ENCODE results near the gene TPM4. TPM values are rescaled to one million over a fixed set of nuclear protein-coding genes. Genes with fewer than 3 reads are reported as not detected.
"Not testable (repeated sequence)": the region's sequence is repeated elsewhere in the genome, so short reads cannot be mapped to it uniquely, and the experiment has no call there.

The TPM4 gene
- total RNA-seq, 1 donor from 2014 or later, result 543 TPM

DNA sequence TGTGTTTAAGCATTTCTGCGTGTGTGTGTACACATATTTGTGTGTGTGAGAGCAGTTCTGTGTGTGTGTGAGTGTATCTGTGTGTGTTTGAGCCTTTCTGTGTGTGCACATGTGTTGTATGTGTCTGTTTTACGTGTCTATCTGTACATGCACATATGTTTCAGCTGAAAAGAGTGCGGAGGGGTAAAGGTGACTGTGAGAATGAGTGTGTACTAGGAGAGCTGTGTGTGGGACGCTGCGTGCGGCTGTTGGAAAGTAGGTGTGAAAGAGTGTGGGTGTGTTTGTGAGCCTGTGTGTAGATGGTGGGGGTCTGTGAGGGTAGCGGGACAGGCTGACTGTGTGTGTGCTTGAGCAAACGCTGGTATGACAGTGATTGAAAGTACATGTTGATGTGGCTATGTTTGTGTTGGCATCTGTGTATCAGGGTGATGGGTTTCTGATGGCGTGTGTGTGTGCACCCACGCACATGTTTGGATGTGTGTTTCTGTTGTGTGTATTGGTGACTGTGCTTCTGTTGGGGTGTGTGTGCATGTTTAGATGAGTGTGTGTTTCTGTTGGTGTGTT is 7.5 kb upstream of the TPM4 start:
- DNase-seq (ENCODE audit: low spot score), result no peak
- intact Hi-C loops (cut with DNase I), result no loop called here
- no peak for ATAC-seq

DNA sequence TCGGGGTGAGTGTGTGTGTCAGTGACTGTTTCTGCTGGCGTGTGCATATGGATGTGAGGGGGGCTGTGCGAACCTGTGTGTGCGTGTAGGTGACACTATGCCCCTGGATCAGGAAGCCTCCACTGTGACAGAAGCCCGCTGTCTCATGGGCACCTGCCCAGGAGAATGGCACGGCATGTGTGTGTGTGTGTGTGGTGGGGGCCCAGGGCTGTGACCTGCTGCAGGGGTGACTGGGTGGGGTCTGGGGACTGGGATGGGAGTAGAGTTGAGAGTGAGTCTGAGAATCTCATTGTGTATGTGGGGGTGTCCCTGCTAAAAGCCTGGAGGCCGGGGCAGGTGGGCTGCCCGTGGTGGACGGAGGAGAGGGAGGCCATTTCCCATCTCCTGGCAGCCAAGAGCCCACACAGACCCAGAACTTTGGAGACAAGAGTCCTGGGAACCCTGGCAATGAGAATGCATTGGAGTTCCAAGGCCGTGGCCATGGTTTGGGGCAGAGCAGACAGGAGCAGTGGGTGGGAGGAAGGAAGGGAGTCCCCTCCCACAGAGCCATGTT is 6.4 kb upstream of the TPM4 start:
- ATAC-seq (no peak), DNase-seq (ENCODE audit: low spot score) (no peak)
- intact Hi-C loops (cut with DNase I), result loop anchor here (5.0 kb wide), 1 partner anchor 47 kb away; no protein-coding TSS in a partner anchor

DNA sequence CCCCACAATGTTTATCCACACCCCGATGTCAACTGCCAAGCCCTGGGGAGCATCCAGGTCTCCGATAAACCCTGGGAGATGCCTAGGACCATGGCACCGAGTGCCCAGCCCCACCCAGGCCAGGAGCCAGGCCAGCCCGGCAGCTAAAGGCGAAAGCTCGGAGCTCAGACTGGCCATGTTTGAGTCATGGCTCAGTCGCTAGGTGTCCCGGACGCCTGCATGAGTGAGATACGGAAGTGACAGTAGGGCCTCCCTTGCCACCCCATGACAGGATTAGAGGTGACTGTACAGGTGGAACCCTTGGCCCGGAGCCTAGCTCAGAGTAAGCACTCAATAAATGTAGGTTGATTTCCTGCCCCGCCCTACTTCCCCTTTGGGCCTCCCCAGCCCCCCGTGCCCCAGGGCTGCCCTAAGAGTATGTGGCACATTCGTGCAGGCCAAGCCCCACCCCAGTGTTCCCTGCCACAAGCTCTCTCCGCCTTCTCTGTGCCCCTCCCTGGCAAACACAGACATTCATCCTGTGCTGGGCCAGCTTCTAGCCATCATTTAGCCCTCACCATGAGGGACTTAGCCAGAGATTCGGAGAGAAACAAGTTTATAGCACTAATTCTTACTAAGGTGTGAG is 5.8 kb upstream of the TPM4 start:
- no peak for DNase-seq (ENCODE audit: low spot score)
- peak; percentile 26 for ATAC-seq
- intact Hi-C loops (cut with DNase I), result loop anchor here (5.0 kb wide), 1 partner anchor 47 kb away; no protein-coding TSS in a partner anchor

DNA sequence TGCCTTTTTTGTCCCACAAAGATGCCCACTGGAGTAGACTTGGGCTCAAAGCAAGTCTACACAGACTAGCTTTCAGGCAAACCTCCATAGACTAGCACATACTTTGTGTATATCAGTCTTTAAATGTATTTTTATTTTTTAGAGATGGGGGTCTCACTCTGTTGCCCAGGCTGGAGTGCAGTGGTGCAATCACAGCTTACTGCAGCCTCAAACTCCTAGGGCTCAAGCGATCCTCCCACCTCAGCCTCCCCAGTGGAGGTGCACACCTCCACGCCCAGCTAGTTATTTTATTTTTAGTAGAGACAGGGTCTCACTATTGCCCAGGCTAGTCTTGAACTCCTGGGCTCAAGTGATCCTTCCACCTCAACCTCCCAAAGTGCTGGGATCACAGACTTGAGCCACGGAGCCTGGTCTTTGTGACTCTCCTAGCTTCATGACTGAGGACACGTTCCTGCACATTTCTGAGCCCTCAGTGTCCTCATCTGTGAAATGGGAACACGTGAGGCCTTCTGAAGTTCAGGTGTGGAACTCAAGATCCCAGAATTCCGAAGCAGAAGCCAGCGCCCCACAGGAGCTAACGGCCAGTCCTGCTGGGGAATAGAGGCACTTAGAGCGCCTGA is 5.1 kb upstream of the TPM4 start:
- no peak for ATAC-seq
- intact Hi-C loops (cut with DNase I), result loop anchor here (5.0 kb wide), 1 partner anchor 46 kb away; no protein-coding TSS in a partner anchor
- DNase-seq (ENCODE audit: low spot score), result no peak

DNA sequence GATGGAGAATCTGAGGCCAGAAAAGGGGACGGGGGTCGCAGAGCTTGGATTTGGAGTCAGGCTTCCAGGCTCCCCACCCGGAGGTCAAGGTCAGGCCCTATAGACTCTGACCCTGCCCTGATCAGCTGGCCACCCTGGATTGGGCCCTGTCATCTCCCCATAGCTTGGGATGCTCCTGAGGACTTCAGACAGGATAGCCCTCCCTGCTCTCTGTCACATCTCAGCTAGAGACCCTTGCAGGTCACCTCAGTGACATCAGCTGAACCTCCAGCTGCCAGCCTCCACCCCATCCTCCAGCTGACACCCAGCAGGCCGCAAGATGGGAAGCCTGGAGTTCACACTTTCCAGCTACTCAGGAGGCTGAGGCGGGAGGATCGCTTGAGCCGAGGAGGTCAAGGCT is 2.8 kb upstream of the TPM4 start:
- DNase-seq (ENCODE audit: low spot score), result peak; percentile 47
- intact Hi-C loops (cut with DNase I), result loop anchor here (5.0 kb wide), 1 partner anchor 44 kb away; no protein-coding TSS in a partner anchor

DNA sequence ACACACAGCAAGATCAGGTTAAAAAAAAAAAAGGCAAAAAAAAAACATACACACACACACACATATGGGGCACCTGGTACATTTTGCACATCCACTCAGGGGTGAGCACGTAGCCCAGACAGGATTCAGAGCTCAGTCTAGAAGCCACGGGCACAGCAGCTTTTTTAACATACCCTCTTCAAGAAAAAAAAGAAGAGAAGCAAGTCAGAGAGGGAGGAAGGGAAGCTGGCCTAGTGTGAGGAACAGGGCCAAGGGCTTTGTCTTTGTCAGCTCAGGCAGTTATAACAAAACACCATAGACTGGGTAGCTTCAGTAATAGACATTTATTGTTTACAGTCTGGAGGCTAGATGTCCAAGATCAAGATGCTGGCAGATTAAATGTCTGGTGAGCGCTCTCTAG is 2.3 kb upstream of the TPM4 start:
- ATAC-seq (no peak), DNase-seq (ENCODE audit: low spot score) (peak; percentile 50)
- intact Hi-C loops (cut with DNase I), result loop anchor here (5.0 kb wide), 1 partner anchor 43 kb away; no protein-coding TSS in a partner anchor

More for the DNA sequence above, 2.8 kb upstream of the TPM4 start:
- no peak for ATAC-seq

DNA sequence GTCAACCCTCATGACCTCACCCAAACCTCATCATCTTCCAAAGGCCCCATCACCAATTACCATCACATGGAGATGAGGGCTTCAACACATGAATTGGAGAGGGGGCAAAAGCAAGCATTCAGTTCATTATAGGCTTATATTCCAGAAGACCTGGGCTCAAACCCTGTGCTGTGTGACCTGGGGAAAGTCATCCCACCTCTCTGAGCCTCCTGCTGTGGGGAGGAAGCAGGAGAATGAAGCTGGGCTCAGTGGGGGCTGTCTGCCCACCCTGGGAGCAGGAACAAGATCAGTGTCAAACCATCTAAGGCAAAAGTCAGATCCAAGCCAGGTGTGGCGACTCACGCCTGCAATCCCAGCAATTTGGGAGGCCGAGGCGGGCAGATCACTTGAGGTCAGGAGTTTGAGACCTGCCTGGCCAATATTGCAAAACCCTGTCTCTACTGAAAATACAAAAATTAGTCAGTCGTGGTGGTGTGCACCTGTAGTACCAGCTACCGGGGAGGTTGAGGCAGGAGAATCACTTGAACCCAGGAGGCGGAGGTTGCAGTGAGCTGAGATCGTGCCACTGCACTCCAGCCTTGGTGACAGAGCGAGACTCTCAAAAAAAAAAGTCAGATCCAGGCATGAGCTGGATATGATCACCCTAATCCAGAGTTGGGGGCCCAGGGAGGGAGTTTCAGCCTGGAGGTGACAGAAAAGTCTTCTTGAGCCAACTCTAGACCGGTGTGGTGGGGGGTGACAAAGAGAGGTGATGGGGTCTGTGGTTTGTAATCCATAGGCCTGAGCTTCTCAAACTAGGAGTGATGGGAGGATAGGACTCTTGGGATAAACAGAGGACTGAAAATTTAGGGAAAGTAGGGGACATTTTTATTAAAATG is 1.6 kb upstream of the TPM4 start:
- intact Hi-C loops (cut with DNase I), result loop anchor here (5.0 kb wide), 1 partner anchor 43 kb away; no protein-coding TSS in a partner anchor
- DNase-seq (ENCODE audit: low spot score) (peak; percentile 51), ATAC-seq (no peak)

DNA sequence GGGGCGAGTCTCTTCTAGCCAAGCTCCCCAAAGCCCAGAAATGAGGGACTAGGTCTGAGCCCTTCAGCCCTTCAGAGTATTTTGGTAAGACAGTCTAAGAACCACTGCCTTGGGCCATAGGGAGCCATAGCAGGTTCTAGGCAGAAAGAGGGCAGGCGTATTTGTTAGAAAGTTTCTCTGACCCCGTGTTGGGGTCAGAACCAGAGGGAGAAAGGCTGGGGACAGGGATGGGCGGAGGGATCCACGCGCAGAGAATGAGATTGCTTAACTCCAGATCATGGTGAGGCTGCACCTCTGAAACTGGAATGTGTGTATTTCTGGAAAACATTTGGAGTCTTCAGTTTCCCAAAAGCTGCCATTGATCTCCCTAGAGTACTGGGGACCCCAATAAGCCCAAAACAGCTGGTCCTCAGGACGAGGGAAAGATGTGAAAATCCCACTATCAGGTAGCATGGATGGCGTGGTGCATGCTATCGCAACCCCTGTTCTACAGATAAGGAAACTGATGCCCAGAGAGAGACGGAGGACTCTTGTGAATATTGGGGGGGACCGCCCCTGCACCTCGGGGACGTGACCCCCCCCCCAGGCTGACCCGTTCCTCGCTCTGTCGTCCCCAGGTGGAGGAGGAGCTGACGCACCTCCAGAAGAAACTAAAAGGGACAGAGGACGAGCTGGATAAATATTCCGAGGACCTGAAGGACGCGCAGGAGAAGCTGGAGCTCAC is 703 bp upstream of the TPM4 start:
- intact Hi-C loops (cut with DNase I), result no loop called here
- no peak for ATAC-seq
- DNase-seq (ENCODE audit: low spot score), result peak; percentile 63

DNA sequence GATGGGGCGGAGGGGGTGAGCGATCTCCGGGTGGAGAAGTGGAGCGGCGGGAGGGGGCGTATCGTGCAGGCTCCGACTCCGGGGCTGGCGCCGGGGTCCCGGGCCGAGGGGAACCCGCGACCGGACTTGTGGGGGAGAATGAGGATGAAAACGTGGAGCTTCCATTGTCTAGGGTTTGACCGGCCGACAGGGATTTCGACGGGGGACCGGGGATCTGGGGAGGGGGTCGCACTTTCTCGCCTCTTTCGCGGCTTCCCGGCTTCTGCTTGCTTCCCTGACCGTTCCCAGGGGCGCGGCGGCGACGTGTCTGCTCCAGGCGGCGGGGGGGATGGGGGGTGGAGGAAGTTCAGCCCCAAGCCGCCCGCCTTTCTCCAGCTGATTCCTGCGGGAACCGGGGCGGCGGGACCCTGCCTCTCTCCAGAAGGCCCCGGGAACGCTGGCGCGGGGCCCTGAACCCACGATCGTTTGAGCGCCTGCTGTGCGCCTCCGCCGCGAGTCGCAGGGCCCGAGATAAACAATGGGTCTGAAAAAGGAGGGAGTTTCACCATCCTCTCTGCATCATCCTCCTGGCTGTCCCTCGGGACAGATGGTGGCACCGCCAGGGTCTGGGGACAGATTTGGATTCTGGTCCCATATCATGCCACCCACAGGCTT is 790 bp downstream of the TPM4 start:
- DNase-seq (ENCODE audit: low spot score), result peak; percentile 83
- intact Hi-C loops (cut with DNase I), result no loop called here
- no peak for ATAC-seq

DNA sequence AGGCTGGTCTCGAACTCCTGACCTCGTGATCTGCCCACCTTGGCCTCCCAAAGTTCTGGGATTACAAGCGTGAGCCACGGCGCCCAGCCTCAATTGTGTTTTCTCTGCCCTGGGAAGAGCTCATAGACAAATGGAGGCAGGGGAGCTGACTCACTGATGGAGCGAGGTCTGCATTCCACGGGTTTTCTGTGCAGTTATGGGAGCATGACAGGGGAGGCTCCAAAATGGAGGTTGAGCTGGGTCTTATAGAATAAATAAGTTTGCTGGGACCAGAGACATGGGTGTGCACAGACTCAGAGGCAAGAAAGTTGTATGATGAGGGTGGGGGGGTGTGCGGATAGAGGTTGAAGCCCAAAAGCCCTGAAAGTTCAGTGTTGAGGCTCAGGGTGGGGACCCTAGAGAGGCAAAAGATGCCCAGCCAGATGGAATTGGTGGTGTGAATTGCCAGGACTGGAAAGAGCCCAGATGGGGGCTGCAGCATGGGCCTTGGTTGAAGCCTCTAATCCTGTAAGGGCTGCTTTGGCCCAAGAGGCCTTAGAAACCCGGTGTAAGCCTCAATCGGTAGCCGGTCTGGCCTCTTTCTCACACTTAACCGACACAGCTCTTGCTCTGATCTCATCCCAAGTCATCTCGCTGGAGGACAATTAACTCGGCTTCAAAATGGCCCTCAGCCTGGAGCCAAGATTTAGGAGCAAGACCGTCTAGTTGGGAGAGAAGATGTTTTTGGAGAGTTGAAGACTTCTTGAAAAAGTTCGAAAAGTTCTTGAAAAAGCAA is 1.9 kb downstream of the TPM4 start:
- intact Hi-C loops (cut with DNase I), result no loop called here
- ATAC-seq, result peak; percentile 44
- peak; percentile 66 for DNase-seq (ENCODE audit: low spot score)

DNA sequence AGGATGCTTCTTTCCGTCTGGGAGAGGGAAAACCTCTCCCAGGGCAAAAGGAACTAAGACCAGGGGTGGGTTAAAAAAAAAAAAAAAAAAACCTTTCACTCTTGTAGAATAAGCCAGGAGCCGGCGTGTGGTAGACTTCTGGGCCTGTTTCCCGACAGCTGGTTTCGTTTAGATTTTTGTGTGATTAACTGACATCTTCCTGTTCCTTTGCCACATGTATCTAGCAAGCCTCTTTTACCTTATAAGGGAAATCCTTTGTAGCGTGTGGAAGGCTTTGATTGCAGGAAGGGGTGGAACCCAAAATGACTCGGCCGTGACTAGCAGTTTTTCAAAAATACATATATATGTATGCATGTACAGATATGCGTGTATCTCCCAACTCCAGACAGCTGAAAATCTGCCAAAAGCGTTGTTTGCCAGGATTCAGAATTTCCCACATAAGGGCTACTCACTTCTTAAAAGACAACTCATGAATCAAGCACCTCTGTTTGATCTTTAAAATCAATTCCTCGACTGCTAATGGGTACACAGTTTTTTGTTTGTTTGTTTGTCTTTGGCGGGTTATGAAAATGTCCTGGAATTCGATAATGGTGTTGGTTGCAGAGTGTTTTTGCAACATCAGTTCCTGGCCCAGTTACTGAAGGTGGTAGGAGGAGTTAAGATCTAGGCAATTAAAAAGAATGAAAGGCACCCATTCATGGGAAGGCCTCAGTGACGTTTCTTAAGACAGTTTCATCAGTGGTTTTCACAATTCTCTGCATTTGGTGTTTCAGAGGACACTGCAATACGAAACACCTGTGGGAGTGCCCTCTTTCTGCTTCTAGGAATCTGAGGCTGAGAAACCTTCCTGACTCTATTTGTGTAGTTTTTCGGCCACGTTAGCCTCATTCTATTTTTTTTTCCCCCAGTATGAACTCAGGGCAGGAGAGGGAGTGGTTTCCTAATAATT is 2.7 kb downstream of the TPM4 start:
- DNase-seq (ENCODE audit: low spot score), result peak; percentile 82
- intact Hi-C loops (cut with DNase I), result no loop called here
- peak; percentile 76 for ATAC-seq

DNA sequence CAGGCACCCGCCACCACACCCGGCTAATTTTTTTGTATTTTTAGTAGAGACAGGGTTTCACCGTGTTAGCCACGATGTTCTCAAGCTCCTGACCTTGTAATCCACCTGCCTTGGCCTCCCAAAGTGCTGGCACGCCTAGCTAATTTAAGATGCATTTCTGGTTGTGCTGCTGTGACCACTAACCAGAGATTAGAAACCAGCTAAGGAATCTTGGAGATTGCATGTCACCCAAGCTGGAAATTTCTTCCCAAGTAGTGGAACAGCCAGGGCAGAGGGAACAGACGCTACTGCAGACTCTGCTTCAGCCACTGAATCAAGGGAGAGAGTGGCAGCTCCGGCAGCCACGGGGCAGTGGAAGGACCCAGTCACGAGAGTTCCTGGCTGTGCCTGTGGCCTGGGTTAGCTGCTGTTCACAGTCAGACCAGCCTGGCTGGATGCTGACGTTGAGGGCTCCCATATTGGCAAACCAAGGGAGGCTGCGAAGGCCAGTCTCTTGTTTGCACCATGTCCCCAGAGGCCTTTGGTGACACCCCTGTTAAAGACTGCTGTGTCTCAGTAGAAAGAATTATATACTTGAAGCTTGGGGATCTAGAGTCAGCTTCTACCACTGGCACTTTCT is 7.9 kb downstream of the TPM4 start:
- DNase-seq (ENCODE audit: low spot score), result no peak
- intact Hi-C loops (cut with DNase I), result no loop called here
- no peak for ATAC-seq

DNA sequence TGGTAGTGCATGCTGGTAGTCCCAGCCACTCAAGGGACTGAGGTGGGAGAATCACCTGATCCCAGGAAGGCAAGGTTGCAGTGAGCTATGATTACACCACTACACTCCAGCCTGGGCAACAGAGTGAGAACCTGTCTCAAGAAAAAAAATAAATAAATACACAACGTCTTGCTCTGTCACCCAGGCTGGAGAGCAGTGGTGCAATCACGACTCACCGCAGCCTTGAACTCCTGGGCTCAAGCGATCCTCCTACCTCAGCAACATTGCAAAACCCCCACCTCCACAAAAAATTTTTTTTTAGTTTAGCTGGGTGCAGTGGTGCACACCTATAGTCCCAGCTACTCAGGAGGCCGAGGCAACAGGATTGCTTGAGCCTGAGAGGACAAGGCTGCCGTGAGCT is 8.8 kb downstream of the TPM4 start:
- intact Hi-C loops (cut with DNase I), result no loop called here
- DNase-seq (ENCODE audit: low spot score) (no peak), ATAC-seq (no peak)

DNA sequence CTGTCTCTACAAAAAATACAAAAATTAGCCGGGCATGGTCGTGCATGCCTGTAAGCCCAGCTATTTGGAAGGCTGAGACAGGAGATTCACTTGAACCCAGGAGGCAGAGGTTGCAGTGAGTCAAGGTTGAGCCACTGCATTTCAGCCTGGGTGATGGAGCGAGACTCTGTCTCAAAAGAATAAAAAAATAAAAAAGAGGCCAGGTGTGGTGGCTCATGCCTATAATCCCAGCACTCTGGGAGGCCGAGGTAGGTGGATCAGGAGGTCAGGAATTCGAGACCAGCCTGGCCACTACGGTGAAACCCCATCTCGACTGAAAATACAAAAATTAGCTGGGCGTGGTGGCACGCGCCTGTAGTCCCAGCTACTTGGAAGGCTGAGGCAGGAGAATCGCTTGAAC is 11.1 kb downstream of the TPM4 start:
- ATAC-seq; DNase-seq (ENCODE audit: low spot score); intact Hi-C loops (cut with DNase I): not testable (repeated sequence)

DNA sequence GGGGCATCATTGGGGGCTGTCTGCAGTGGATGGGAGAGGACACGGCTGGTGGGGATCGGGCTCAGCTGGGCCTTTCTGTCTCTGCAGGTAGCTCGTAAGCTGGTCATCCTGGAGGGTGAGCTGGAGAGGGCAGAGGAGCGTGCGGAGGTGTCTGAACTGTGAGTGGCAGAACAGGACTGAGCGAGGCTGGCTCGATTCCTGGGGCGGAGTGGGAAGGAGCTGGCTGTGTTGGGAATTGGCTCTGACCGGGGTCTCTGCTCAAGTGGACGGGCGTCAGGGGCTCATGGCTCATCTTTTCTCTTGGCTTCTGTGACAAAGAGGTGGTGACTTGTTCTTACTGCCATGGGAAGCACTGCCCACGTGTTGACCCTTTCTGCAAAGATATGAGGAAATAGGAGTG is 11.6 kb downstream of the TPM4 start:
- peak; percentile 7 for ATAC-seq
- DNase-seq (ENCODE audit: low spot score), result no peak
- intact Hi-C loops (cut with DNase I), result no loop called here

Measured in sciatic nerve (tissue), 2 donors.